ENCODE measurements around the gene DNAJC21. TPM values are rescaled to one million over a fixed set of nuclear protein-coding genes. Genes with fewer than 3 reads are reported as not detected.

DNAJC21 gene
- total RNA-seq, 1 donor from 2014 or later = 69.0 TPM

DNA sequence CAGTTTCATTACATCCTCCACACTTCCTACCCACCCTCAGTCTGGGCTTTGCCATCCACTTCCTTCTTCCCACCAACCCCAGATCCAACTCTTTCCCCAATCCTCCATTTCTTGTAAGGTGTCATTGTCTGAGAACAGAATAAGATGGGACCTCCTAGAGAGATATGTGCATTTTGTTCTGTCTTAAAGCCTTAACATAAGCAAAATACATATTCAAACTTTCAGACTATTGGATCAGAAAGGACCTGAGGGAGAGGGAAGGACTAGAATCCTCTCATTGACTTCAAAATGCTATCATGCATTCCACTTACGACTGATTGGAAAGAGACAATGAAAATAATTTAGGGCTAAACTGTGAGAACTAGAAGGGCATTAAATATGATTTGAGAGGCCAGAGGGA is 75.4 kb downstream of the DNAJC21 start:
- Mint-ChIP-seq H3K4me3 (no peak overlapping the region), H3K9me3 (no peaks in the 10 kb centered on the region), H3K4me1 (no peaks in the 10 kb centered on the region), H3K27me3 (peaks cover 18% of the 10 kb centered on the region), H3K36me3 (ENCODE audit: low read depth) (no peaks in the 10 kb centered on the region), H3K27ac (no peak overlapping the region)
- intact Hi-C loops (cut with micrococcal nuclease) = loop anchor here (5.0 kb wide), 1 partner anchor 923 kb away; no protein-coding TSS in a partner anchor
- DNase-seq = no peak

Other genes with a start within 250 kb of the DNAJC21 start
- not detected in 2 replicates for gene TTC23L, start 90.4 kb upstream of the DNAJC21 start, total RNA-seq
- gene RAD1, start 14.1 kb upstream of the DNAJC21 start, total RNA-seq = 46.4 and 48.9 TPM in 2 replicates
- gene BRIX1, start 13.8 kb upstream of the DNAJC21 start, total RNA-seq = 120 and 128 TPM in 2 replicates
- not detected in 2 replicates for gene AGXT2, start 118.4 kb downstream of the DNAJC21 start, total RNA-seq

Data from activated CD4-positive, alpha-beta T cell treated with anti-CD3 and anti-CD28 coated beads, Interleukin-2, amount 10 ng/mL, durations not matched to agents 24 days and 14 days (primary cell).